H1 (cell line): ENCODE measurements around the gene COL8A2.

ENCODE experiments used
- CTCF ChIP-seq, 3 experiments: IDR thresholded peaks; 1 replicate in 2 of 3; 2 replicates in 1 of 3; pipeline versions ENCODE4 v1.5.1 to v1.6.1; 2011; ENCODE audit warnings: low read length in 3 of 3, mild to moderate bottlenecking in 3 of 3, inconsistent platforms in 2 of 3, low read depth in 1 of 3, moderate library complexity in 1 of 3; ENCODE audit not compliant: insufficient read depth in 1 of 3; ENCODE audit errors: control extremely low read depth in 1 of 3
- E2F6 ChIP-seq: IDR thresholded peaks from 2 replicates; pipeline ENCODE4 v1.6.1; 2012; ENCODE audit warnings: inconsistent platforms
- EP300 ChIP-seq, 2 experiments: IDR thresholded peaks; 1 replicate in 1 of 2; 2 replicates in 1 of 2; pipeline ENCODE4 v1.6.1; 2011 to 2012; ENCODE audit warnings: low read depth in 2 of 2, low read length in 2 of 2, mild to moderate bottlenecking in 2 of 2, borderline replicate concordance in 1 of 2, inconsistent platforms in 1 of 2, moderate library complexity in 1 of 2
- EZH2 ChIP-seq: fragments of 200-600 bp; sonication (generic); IDR thresholded peaks from 2 replicates; pipeline ENCODE4 v1.7.1; 2012; ENCODE audit warnings: low read depth, mild to moderate bottlenecking, moderate library complexity, low read length, inconsistent platforms; ENCODE audit not compliant: severe bottlenecking
- JUN ChIP-seq: IDR thresholded peaks from 2 replicates; pipeline ENCODE4 v1.6.1; 2011; ENCODE audit warnings: low read depth, mild to moderate bottlenecking, improper control_type of control experiment, low read length
- POLR2AphosphoS5 ChIP-seq: IDR thresholded peaks from 2 replicates; pipeline ENCODE4 v1.6.1; 2011; ENCODE audit warnings: low read depth, low read length
- RXRA ChIP-seq: IDR thresholded peaks from 2 replicates; pipeline ENCODE4 v1.6.1; 2011; ENCODE audit warnings: low read depth, mild to moderate bottlenecking, low read length, moderate library complexity; ENCODE audit not compliant: insufficient read depth
- SIN3A ChIP-seq, 2 experiments: IDR thresholded peaks in 1 of 2; conservative IDR thresholded peaks in 1 of 2; 2 replicates each; pipeline ENCODE4 v1.6.1; 2011 to 2012; ENCODE audit warnings: low read length in 2 of 2, improper control_type of control experiment in 1 of 2, low read depth in 1 of 2, mild to moderate bottlenecking in 1 of 2

- TF ChIP-seq JUN (no peak), EZH2 (no peak), CTCF (IDR thresholded peaks at IDR 0.05; ENCODE audit: control extremely low read depth in 1 of 3, insufficient read depth in 1 of 3, low read depth in 1 of 3, low read length in 3 of 3) (no peak), EP300 (IDR thresholded peaks at IDR 0.05; ENCODE audit: borderline replicate concordance in 1 of 2, low read depth in 2 of 2, low read length in 2 of 2) (no peak), POLR2AphosphoS5 (no peak), RXRA (no peak), SIN3A (conservative IDR thresholded peaks at IDR 0.05 in 1 of 2, IDR thresholded peaks at IDR 0.05 in 1 of 2; ENCODE audit: low read depth in 1 of 2, low read length in 2 of 2) (no peak), E2F6 (no peak)
Observed at GRCh38 chr1:36108314-36108713, 16.7 kb downstream of the COL8A2 start.
